ENCODE measurements around the gene BEGAIN. TPM values are rescaled to one million over a fixed set of nuclear protein-coding genes. Genes with fewer than 3 reads are reported as not detected.

Gene BEGAIN
- total and polyA plus RNA-seq, 9 of the 15 experiments (the other 6 are each of a cell fraction or from before 2014, with no cell fraction given), result 0.07 to 0.68 (median 0.55) TPM; not detected in 3

DNA sequence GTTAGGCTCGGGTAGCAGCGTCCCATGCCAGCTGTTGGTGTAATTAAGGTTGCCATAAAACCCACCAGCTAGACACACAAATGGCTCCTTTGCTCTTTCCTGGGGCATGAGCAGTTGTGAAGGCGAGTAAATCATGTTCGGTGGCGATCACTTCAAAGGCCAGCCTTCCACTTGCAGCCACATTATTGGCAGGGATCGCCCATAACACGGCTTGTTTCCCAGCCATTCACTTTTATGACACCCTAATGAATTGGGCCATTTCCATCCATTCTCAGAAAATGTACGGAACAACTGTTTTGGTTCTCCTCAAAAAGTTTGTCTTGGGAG, 63.4 kb downstream of the BEGAIN start:
- Histone ChIP-seq H2AFZ (ENCODE audit: low read depth, low read length) (no peak overlapping the region), H3K36me3 (ENCODE audit: control insufficient read depth, insufficient read depth, low read length) (peaks cover 4% of the 10 kb centered on the region; the same call in 2 of the 3 replicates), H3K4me3 (no peak overlapping the region), H3K9me3 (replicated peaks; ENCODE audit: control insufficient read depth, insufficient read depth, low read depth, low read length) (no peaks in the 10 kb centered on the region; the same call in 1 of the 2 replicates), H3K9me1 (ENCODE audit: control insufficient read depth, insufficient read depth, low read length) (no peaks in the 10 kb centered on the region), H3K4me2 (ENCODE audit: insufficient read depth, low read length) (no peak overlapping the region), H3K9ac (ENCODE audit: insufficient read depth in 1 of 2, low read depth in 2 of 2, low read length in 2 of 2) (no peak overlapping the region), H3K27ac (ENCODE audit: extremely low read depth, low read depth, low read length) (no peak overlapping the region), H4K20me1 (replicated peaks; ENCODE audit: control insufficient read depth, insufficient read depth, low read length) (no peaks in the 10 kb centered on the region), H3K79me2 (ENCODE audit: control insufficient read depth, insufficient read depth, low read length) (no peaks in the 10 kb centered on the region), H3K27me3 (ENCODE audit: control insufficient read depth in 2 of 2, insufficient read depth in 2 of 2, low read length in 2 of 2) (no peaks in the 10 kb centered on the region), H3K4me1 (replicated peaks in 1 of 2; ENCODE audit: control insufficient read depth in 2 of 2, insufficient read depth in 2 of 2, low read length in 2 of 2) (no peaks in the 10 kb centered on the region; a peak in 1 of 5 replicates)
- no peak for DNase-seq (ENCODE audit: extremely low read depth in 1 of 4, low spot score in 3 of 4)
- no peak for ATAC-seq
- POLR2A ChIA-PET, result no interaction called here
- intact Hi-C loops (cut with micrococcal nuclease), result loop anchor here (2.0 kb wide), 1 partner anchor 135 kb away; no protein-coding TSS in a partner anchor
- no peak for TF ChIP-seq PTRF (tag; IDR thresholded peaks at IDR 0.05)
- no peak for TF ChIP-seq BRCA1 (IDR thresholded peaks at IDR 0.05)
- TF ChIP-seq BRCA1 (CRISPR knock-in tag; IDR thresholded peaks at IDR 0.05), result no peak
- no peak for TF ChIP-seq ZNF407 (IDR thresholded peaks at IDR 0.05; ENCODE audit: low read depth)
- TF ChIP-seq HCFC1 (IDR thresholded peaks at IDR 0.05; ENCODE audit: low read depth, low read length), result no peak
- TF ChIP-seq, protein P1, sequence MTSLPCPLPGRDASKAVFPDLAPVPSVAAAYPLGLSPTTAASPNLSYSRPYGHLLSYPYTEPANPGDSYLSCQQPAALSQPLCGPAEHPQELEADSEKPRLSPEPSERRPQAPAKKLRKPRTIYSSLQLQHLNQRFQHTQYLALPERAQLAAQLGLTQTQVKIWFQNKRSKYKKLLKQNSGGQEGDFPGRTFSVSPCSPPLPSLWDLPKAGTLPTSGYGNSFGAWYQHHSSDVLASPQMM (CRISPR knock-in tag; IDR thresholded peaks at IDR 0.05), result no peak
- TF ChIP-seq ZFP1 (CRISPR knock-in tag; IDR thresholded peaks at IDR 0.05), result no peak
- no peak for TF ChIP-seq EHMT2 (IDR thresholded peaks at IDR 0.05)
- no peak for TF ChIP-seq EGR1 (conservative IDR thresholded peaks at IDR 0.05)
- TF ChIP-seq ZFP91 (CRISPR knock-in tag; IDR thresholded peaks at IDR 0.05), result no peak
- TF ChIP-seq NELFE (IDR thresholded peaks at IDR 0.05; ENCODE audit: insufficient read depth, insufficient read length), result no peak
- no peak for TF ChIP-seq ZNF384 (IDR thresholded peaks at IDR 0.05; ENCODE audit: low read depth, low read length)
- no peak for TF ChIP-seq PCBP2 (IDR thresholded peaks at IDR 0.05; ENCODE audit: low read depth, low read length, poor library complexity, severe bottlenecking)
- no peak for TF ChIP-seq TCFL5 (CRISPR knock-in tag; conservative IDR thresholded peaks at IDR 0.05)
- no peak for TF ChIP-seq CAMTA2 (CRISPR knock-in tag; conservative IDR thresholded peaks at IDR 0.05)
- BruUV-seq (replicated peaks), result no TSS peak
- CTCF ChIA-PET (ENCODE audit: low intra/inter-chr PET ratio), result no interaction called here
- in situ Hi-C loops (cut with MboI), result no loop called here
- no peak for FAIRE-seq
- WGBS (ENCODE audit: insufficient coverage, low coverage, missing lambda C conversion rate), result 58% methylated on average over 8 of the region's 8 CpGs

Data from K562 (cell line).